GM12878 (cell line): ENCODE data around the gene MTHFD1L. TPM values are rescaled to one million over a fixed set of nuclear protein-coding genes. Genes with fewer than 3 reads are reported as not detected.
A peak's percentile ranks its signal among the peaks of the same experiment; 100 is the strongest.

Experiments
- ATAC-seq: fragments of 200-7000 bp; cut with Tn5 transposase; 3 replicates; pipeline ENCODE4 v1.9.1; 2020; ENCODE audit warnings: mild to moderate bottlenecking, moderate library complexity
- BruUV-seq: library from RNA; stranded (reverse); fragments of 400-500 nt; replicated peaks from 2 replicates; lab custom pipeline; 2021; lab: Mats Ljungman, UMichigan
- CTCF ChIA-PET: fragments of 300-600 bp; sonication (Branson Sonifier 250); formaldehyde crosslinking; extraction: SDS; loops from one replicate; lab custom pipeline; 2021; ENCODE audit warnings: inconsistent platforms; lab: Yijun Ruan, JAX
- POLR2A ChIA-PET: fragments of 350-600 bp; formaldehyde crosslinking; extraction: SDS; loops from one replicate; lab custom pipeline; 2021; ENCODE audit warnings: inconsistent platforms; lab: Charles Lee
- RAD21 ChIA-PET: fragments of 300-600 bp; sonication (Branson Sonifier 250); formaldehyde crosslinking; loops from one replicate; lab custom pipeline; 2023; ENCODE audit warnings: antibody characterized with exemption; ENCODE audit not compliant: unreplicated experiment; lab: Charles Lee
- SMC1A ChIA-PET: fragments of 300-600 bp; sonication (Branson Sonifier 250); formaldehyde crosslinking; loops from one replicate; lab custom pipeline; 2023; ENCODE audit not compliant: unreplicated experiment, uncharacterized antibody; lab: Charles Lee
- DNase-seq: peaks from one replicate; pipeline ENCODE4 v3.0.0-alpha.2; 2011; ENCODE audit warnings: low read depth, low spot score
- FAIRE-seq: peaks from 3 replicates; lab custom pipeline; 2011; peaks lifted over from hg19 to GRCh38; lab: Jason Lieb, UNC
- H2AFZ ChIP-seq: 2 replicates; pipeline ENCODE4 v1.6.0; 2011; ENCODE audit warnings: low read depth, low read length, control low read depth; ENCODE audit not compliant: control insufficient read depth
- H3K27ac ChIP-seq: 2 replicates; pipeline ENCODE4 v1.5.1; 2011; ENCODE audit warnings: control low read depth; ENCODE audit not compliant: control insufficient read depth, insufficient read depth
- H3K27me3 ChIP-seq, 2 experiments: replicated peaks in 1 of 2; 2 replicates each; pipeline versions ENCODE4 v1.6.0 to v1.6.1; 2011; ENCODE audit warnings: low read length in 1 of 2; ENCODE audit not compliant: control insufficient read depth in 2 of 2, insufficient read depth in 2 of 2
- H3K36me3 ChIP-seq, 2 experiments: 2 replicates each; pipeline ENCODE4 v1.5.1; 2011; ENCODE audit warnings: low read length in 1 of 2; ENCODE audit not compliant: control insufficient read depth in 2 of 2, insufficient read depth in 2 of 2
- H3K4me1 ChIP-seq: 2 replicates; pipeline ENCODE4 v1.6.1; 2011; ENCODE audit warnings: mild to moderate bottlenecking, low read length, moderate library complexity, mixed read lengths; ENCODE audit not compliant: control insufficient read depth, insufficient read depth
- H3K4me2 ChIP-seq: 2 replicates; pipeline ENCODE4 v1.6.0; 2011; ENCODE audit warnings: control low read depth; ENCODE audit not compliant: control insufficient read depth, insufficient read depth
- H3K4me3 ChIP-seq: fragments of 200-600 bp; sonication (generic); 2 replicates; pipeline ENCODE4 v1.5.1; 2016
- H3K79me2 ChIP-seq: 2 replicates; pipeline ENCODE4 v1.6.0; 2011; ENCODE audit warnings: low read length; ENCODE audit not compliant: control insufficient read depth, insufficient read depth
- H3K9ac ChIP-seq: 2 replicates; pipeline ENCODE4 v1.8.0; 2011; ENCODE audit warnings: low read length, control low read depth, mixed read lengths; ENCODE audit not compliant: control insufficient read depth, insufficient read depth
- H3K9me3 ChIP-seq: replicated peaks from 3 replicates; pipeline ENCODE4 v1.5.1; 2011; ENCODE audit warnings: mild to moderate bottlenecking, low read length; ENCODE audit not compliant: control insufficient read depth, insufficient read depth
- H4K20me1 ChIP-seq: 2 replicates; pipeline ENCODE4 v1.6.0; 2011; ENCODE audit not compliant: control insufficient read depth, insufficient read depth
- BHLHE40 ChIP-seq, 2 experiments: fragments of 450-650 bp in 1 of 2; IDR thresholded peaks; 2 replicates each; pipeline ENCODE4 v1.6.1; 2011 to 2017; ENCODE audit warnings: low read depth in 2 of 2, borderline replicate concordance in 1 of 2, improper control_type of control experiment in 1 of 2, low read length in 1 of 2, mild to moderate bottlenecking in 1 of 2
- CBFB ChIP-seq: IDR thresholded peaks from 2 replicates; pipeline ENCODE4 v1.6.1; 2016; ENCODE audit warnings: antibody characterized with exemption, low read depth
- IKZF2 ChIP-seq, 2 experiments: fragments of 450-650 bp; IDR thresholded peaks; 2 replicates each; pipeline ENCODE4 v1.6.1; 2017; ENCODE audit warnings: mild to moderate bottlenecking in 2 of 2, moderate library complexity in 2 of 2
- MEF2A ChIP-seq: IDR thresholded peaks from 2 replicates; pipeline ENCODE4 v1.6.1; 2011; ENCODE audit warnings: low read depth, mild to moderate bottlenecking, low read length, moderate library complexity; ENCODE audit not compliant: insufficient read depth
- MXI1 ChIP-seq: fragments of 150-350 bp; IDR thresholded peaks from 2 replicates; pipeline ENCODE4 v1.6.1; 2011; ENCODE audit warnings: low read depth, mild to moderate bottlenecking, inconsistent platforms, low read length, improper control_type of control experiment
- SMAD5 ChIP-seq: IDR thresholded peaks from 2 replicates; pipeline ENCODE4 v1.6.1; 2016; ENCODE audit warnings: antibody characterized with exemption, low read depth
- SMARCA5 ChIP-seq: fragments of 450-650 bp; IDR thresholded peaks from 2 replicates; pipeline ENCODE4 v1.6.1; 2017; ENCODE audit warnings: mild to moderate bottlenecking
- YBX1 ChIP-seq: fragments of 450-650 bp; IDR thresholded peaks from 2 replicates; pipeline ENCODE4 v1.6.1; 2016; ENCODE audit warnings: antibody characterized with exemption
- ZNF207 ChIP-seq: fragments of 450-650 bp; IDR thresholded peaks from 2 replicates; pipeline ENCODE4 v1.6.1; 2014; ENCODE audit warnings: antibody characterized with exemption, mild to moderate bottlenecking, borderline replicate concordance
- WGBS: methylation state at CpG from one replicate; pipeline ENCODE4 v1.1.6; 2016; ENCODE audit warnings: low lambda C conversion rate; ENCODE audit not compliant: insufficient replicate concordance, insufficient coverage; ENCODE audit errors: missing lambda C conversion rate; 5-methylcytosine and 5-hydroxymethylcytosine counted together
- in situ Hi-C: fragments of 300-500 bp; cut with MboI; formaldehyde crosslinking; loops from 9 replicates; pipeline ENCODE4 v1.14.3; 2018; ENCODE audit warnings: mixed read lengths
- intact Hi-C: fragments of 100-400 bp; cut with micrococcal nuclease; formaldehyde crosslinking; loops from one replicate; pipeline ENCODE4 v1.14.2; 2022; ENCODE audit not compliant: unreplicated experiment
- polyA plus RNA-seq, 11 experiments: library from polyadenylated mRNA; depleted of rRNA in 4 of 11; unstranded in 6 of 11; stranded (reverse) in 5 of 11; fragments of >200 nt; fragmentation: Nextera tagmentation in 4 of 11; fragmentation: Illumina TruSeq in 1 of 11; extraction: Ambion mirVana in 4 of 11; extraction: Trizol in 1 of 11; gene quantifications; 1 replicate in 1 of 11; 2 replicates in 10 of 11; pipeline versions ENCODE4 v1.2.1 to v1.2.3, GENCODE V29; 2011 to 2016; ENCODE audit warnings: inconsistent platforms in 2 of 11, missing spikeins in 2 of 11, low read depth in 1 of 11
- total RNA-seq, 4 experiments: library from RNA; depleted of rRNA in 3 of 4; stranded (reverse); fragments of >200 nt in 3 of 4; fragmentation: Illumina TruSeq in 1 of 4; extraction: Trizol in 1 of 4; gene quantifications; 2 replicates each; pipeline versions ENCODE4 v1.2.1 to v1.2.3, GENCODE V29; 2013 to 2021
- TF ChIP-seq, protein P1 (sequence below): IDR thresholded peaks from 2 replicates; pipeline ENCODE4 v1.6.1; 2012; ENCODE audit warnings: low read length, inconsistent platforms
- TF ChIP-seq, protein P2 (sequence below): fragments of 450-650 bp; formaldehyde crosslinking; IDR thresholded peaks from 2 replicates; pipeline ENCODE4 v1.5.0; 2022; ENCODE audit warnings: mild to moderate bottlenecking, missing genetic modification characterization
- TF ChIP-seq, protein P3 (sequence below): fragments of 450-650 bp; conservative IDR thresholded peaks from 2 replicates; pipeline ENCODE4 v1.6.1; 2017; ENCODE audit warnings: mild to moderate bottlenecking, moderate library complexity

The MTHFD1L gene
- total and polyA plus RNA-seq, 10 of the 15 experiments (the other 5 are each of a cell fraction or from before 2014, with no cell fraction given) = 11.7 to 75.5 (median 28.8) TPM

DNA sequence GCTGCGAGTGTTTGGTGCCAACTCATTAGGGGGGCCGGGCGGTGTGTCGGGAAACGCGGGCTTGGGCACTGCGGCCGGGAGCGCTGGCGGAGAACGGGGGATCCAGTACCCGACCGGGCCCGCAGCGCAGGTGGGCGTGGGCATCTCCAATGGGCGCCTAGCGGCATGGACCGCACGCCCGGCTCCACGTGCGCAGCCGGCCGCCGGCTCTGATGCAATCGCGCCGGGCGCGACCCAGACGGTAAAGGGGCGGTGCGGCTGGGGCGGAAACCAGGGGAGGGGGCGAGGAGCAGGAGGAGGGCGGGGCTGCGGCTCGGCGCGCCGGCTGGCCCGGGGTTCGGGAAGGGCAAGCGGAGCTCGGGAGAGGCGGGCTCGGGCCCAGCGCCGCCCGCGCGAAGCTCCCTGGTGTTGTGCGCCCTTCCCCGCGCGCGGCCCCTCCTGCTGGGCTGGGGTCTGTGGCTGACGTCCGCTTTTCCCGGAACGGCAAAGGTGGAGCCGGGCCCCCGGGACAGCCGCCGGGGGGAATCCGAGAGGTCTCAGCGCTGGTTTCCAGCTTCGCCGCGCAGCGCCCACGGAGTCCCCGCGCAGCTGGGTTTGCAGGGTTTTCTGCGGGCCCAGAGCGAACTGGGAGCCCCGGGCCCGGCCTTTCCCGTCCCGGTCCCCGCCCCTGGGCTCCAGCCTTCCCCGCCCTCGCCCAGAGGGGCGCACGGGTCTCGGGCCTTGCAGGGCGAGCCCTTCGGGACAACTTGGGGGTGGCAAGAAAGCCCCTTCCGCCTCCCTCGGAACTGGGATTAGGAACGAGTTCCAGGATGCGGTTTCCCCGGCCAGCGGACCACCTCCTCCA, 867 bp downstream of the MTHFD1L start (continued):
- TF ChIP-seq YBX1 (no peak), MXI1 (peak; percentile 97), ZNF207 (no peak), CBFB (no peak), BHLHE40 (IDR thresholded peaks at IDR 0.05; ENCODE audit: borderline replicate concordance in 1 of 2, low read depth in 2 of 2, low read length in 1 of 2) (peak; percentile 88 to 96)
- TF ChIP-seq, all 136 proteins: peak for 28

DNA sequence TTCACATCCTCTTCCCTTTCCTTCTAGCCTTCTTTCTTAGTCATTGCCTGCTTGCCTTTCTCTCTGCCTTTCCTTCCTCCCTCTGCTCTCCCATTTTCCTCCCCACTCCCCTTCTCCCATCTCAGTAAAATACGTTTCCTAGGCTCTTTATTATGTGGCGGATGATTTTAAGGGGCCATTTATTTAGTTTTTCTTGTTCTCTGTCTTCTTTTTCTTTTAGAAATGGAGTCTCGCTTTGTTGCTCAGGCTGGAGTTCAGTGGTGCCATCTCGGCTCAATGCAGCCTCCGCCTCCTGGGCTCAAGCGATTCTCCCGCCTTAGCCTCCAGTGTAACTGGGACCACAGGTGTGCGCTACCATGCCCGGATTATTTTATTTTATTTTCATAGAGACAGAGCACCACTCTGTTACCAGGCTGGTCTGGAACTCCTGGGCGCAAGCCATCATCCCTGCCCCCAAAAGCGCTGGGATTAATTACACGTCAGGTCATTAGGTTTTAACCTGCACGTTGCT, 1.5 kb downstream of the MTHFD1L start:
- POLR2A ChIA-PET = interaction anchor here (0.7 kb wide), 2 partner anchors 8 to 244 kb away, joined by 3 to 4 read pairs; no protein-coding TSS in a partner anchor
- RAD21 ChIA-PET = interaction anchor here (0.8 kb wide), 2 partner anchors 49 to 53 kb away, joined by 3 to 4 read pairs; no protein-coding TSS in a partner anchor
- intact Hi-C loops (no loop called here), in situ Hi-C loops (no loop called here)
- Histone ChIP-seq H3K9me3 (no peaks in the 10 kb centered on the region), H3K4me3 (peak overlapping the region; percentile 81), H3K9ac (peak overlapping the region; percentile 80), H3K79me2 (peaks cover 42% of the 10 kb centered on the region), H3K4me1 (peaks cover 4% of the 10 kb centered on the region; the same call in 1 of the 2 replicates), H2AFZ (no peak overlapping the region), H3K27me3 (no peaks in the 10 kb centered on the region), H3K36me3 (no peaks in the 10 kb centered on the region), H4K20me1 (no peaks in the 10 kb centered on the region), H3K27ac (peak overlapping the region; percentile 68; the same call in 1 of the 2 replicates), H3K4me2 (peak overlapping the region; percentile 40)
- SMC1A ChIA-PET = interaction anchor here (1.4 kb wide), 1 partner anchor 49 kb away, joined by 3 read pairs; no protein-coding TSS in a partner anchor
- no peak for ATAC-seq
- FAIRE-seq = no peak
- DNase-seq = no peak
- 98% methylated on average over 13 of the region's 13 CpGs for WGBS
- TSS peak; percentile 70 for BruUV-seq
- CTCF ChIA-PET = interaction anchor here (2.2 kb wide), 1 partner anchor 51 kb away, joined by 9 read pairs; no protein-coding TSS in a partner anchor
- TF ChIP-seq MEF2A (no peak), MXI1 (no peak), IKZF2 (IDR thresholded peaks at IDR 0.05) (0 out of 4 replicates have a peak, but pooled peaks of 1 of the 2 experiments have one; percentile 0), SMAD5 (no peak), SMARCA5 (no peak)
- TF ChIP-seq, protein P1, sequence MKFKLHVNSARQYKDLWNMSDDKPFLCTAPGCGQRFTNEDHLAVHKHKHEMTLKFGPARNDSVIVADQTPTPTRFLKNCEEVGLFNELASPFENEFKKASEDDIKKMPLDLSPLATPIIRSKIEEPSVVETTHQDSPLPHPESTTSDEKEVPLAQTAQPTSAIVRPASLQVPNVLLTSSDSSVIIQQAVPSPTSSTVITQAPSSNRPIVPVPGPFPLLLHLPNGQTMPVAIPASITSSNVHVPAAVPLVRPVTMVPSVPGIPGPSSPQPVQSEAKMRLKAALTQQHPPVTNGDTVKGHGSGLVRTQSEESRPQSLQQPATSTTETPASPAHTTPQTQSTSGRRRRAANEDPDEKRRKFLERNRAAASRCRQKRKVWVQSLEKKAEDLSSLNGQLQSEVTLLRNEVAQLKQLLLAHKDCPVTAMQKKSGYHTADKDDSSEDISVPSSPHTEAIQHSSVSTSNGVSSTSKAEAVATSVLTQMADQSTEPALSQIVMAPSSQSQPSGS = no peak
- TF ChIP-seq, protein P2, sequence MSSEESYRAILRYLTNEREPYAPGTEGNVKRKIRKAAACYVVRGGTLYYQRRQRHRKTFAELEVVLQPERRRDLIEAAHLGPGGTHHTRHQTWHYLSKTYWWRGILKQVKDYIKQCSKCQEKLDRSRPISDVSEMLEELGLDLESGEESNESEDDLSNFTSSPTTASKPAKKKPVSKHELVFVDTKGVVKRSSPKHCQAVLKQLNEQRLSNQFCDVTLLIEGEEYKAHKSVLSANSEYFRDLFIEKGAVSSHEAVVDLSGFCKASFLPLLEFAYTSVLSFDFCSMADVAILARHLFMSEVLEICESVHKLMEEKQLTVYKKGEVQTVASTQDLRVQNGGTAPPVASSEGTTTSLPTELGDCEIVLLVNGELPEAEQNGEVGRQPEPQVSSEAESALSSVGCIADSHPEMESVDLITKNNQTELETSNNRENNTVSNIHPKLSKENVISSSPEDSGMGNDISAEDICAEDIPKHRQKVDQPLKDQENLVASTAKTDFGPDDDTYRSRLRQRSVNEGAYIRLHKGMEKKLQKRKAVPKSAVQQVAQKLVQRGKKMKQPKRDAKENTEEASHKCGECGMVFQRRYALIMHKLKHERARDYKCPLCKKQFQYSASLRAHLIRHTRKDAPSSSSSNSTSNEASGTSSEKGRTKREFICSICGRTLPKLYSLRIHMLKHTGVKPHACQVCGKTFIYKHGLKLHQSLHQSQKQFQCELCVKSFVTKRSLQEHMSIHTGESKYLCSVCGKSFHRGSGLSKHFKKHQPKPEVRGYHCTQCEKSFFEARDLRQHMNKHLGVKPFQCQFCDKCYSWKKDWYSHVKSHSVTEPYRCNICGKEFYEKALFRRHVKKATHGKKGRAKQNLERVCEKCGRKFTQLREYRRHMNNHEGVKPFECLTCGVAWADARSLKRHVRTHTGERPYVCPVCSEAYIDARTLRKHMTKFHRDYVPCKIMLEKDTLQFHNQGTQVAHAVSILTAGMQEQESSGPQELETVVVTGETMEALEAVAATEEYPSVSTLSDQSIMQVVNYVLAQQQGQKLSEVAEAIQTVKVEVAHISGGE (CRISPR knock-in tag) = no peak
- TF ChIP-seq, protein P3, sequence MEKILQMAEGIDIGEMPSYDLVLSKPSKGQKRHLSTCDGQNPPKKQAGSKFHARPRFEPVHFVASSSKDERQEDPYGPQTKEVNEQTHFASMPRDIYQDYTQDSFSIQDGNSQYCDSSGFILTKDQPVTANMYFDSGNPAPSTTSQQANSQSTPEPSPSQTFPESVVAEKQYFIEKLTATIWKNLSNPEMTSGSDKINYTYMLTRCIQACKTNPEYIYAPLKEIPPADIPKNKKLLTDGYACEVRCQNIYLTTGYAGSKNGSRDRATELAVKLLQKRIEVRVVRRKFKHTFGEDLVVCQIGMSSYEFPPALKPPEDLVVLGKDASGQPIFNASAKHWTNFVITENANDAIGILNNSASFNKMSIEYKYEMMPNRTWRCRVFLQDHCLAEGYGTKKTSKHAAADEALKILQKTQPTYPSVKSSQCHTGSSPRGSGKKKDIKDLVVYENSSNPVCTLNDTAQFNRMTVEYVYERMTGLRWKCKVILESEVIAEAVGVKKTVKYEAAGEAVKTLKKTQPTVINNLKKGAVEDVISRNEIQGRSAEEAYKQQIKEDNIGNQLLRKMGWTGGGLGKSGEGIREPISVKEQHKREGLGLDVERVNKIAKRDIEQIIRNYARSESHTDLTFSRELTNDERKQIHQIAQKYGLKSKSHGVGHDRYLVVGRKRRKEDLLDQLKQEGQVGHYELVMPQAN = no peak
